HG03066 (cell line): Measurements from ENCODE around the gene RASA3.
A peak's percentile ranks its signal among the peaks of the same experiment; 100 is the strongest.
"Not testable (repeated sequence)": the region's sequence is repeated elsewhere in the genome, so short reads cannot be mapped to it uniquely, and the experiment has no call there.

Experiments used
- ATAC-seq: cut with Tn5 transposase; IDR thresholded peaks from one replicate; pipeline ENCODE4 v1.9.1; 2021; ENCODE audit warnings: low read depth; ENCODE audit not compliant: unreplicated experiment

RASA3 gene, protein sequence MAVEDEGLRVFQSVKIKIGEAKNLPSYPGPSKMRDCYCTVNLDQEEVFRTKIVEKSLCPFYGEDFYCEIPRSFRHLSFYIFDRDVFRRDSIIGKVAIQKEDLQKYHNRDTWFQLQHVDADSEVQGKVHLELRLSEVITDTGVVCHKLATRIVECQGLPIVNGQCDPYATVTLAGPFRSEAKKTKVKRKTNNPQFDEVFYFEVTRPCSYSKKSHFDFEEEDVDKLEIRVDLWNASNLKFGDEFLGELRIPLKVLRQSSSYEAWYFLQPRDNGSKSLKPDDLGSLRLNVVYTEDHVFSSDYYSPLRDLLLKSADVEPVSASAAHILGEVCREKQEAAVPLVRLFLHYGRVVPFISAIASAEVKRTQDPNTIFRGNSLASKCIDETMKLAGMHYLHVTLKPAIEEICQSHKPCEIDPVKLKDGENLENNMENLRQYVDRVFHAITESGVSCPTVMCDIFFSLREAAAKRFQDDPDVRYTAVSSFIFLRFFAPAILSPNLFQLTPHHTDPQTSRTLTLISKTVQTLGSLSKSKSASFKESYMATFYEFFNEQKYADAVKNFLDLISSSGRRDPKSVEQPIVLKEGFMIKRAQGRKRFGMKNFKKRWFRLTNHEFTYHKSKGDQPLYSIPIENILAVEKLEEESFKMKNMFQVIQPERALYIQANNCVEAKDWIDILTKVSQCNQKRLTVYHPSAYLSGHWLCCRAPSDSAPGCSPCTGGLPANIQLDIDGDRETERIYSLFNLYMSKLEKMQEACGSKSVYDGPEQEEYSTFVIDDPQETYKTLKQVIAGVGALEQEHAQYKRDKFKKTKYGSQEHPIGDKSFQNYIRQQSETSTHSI

DNA sequence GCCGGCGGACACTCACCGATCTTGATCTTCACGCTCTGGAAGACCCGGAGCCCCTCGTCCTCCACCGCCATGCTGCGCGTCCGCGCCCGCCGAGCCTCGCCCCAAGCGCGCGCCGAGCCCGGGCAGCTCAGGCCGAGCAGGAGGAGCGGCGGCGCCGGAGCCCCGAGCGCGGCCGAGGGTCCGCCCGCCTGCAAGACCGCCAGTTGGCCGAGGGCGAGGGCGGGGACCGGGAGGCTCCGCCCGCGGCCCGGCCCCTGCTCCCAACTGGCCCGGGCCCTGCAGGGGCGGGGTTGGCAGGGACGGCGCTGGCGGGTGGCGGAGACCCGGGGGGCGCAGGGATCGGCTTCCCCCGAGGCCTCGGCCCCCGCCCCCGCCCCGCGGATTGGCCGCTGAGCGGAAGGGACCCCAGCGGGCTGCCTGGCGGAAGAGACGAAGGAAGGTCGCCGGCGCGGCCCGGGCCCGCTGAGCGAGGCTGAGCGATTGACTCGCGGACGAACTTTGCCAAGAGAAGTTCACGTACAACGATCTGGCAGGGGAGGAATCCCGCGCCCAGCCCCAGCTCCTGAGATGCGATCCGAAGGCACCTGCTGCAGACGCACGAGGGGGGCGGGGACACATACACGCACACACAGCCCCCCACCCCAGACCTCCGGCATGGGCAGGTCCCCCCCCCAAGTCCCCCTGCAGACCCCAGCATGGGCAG is at the start of gene RASA3:
TSS of gene RASA3 (minus strand) at position 205 of the 703 bp plus-strand sequence. CDS start at position 71, 134 bp downstream.
- peak; percentile 46 for ATAC-seq

DNA sequence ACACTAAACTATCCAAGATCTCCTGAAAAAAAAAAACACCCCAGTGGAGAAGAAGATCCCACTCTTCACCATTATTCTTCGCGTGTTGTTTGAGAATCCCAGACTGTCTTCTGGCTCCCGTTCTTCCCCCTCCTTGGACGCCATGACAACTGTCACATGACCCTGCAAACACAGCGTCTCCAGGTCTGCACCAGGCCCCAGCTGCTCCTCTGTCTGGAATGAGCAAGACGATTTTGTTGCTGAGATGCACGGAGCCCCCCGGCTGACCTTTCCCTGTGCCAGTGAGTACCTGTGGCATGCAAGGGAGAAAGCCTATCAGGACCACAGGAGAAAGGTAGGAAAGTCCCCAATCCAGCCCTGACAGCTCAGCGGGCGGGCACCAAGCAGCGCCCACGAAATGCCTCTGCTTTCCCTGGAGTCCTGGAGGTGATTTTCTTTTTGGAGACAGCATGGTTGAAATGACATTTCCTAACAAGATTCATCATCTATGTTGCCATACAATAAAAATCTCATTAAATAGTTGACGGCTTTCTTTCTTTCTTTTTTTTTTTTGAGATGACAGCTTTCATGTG is 46.8 kb upstream of the RASA3 start, which contains the start of gene CFAP97D2:
TSS of gene CFAP97D2 (plus strand) at position 171 of the 572 bp plus-strand sequence. CDS start at position 245, 74 bp downstream.
- ATAC-seq = no peak

DNA sequence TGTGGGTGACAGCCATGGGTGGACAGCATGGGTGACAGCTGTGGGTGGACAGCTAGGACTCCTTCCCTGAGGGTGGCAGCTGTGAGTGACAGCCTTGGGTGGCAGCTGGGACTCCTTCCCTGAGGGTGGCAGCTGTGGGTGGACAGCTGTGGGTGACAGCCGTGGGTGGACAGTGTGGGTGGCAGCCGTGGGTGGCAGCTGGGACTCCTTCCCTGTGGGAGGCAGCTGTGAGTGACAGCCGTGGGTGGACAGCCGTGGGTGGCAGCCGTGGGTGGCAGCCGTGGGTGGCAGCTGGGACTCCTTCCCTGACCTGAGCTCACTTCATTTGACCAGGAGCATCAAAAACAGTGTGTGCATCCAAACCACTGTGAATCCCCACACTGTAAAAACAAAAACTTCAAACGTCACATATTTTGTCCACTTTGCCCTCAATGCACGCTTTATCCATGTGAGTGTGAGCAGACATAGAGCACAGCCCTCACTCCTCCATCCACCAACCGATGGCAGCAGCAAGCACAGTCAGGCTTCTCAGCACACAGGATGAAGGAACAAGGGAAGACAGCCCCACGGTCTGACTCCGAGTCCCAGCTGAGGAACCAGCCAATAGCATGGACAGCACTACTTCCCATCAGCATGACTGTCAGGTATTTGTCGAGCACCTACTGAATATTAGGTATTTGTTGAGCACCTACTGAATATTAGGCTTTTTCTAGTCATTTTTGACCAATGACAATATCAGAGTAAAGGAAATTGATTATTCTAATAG is 45.0 kb upstream of the RASA3 start:
- no peak for ATAC-seq

DNA sequence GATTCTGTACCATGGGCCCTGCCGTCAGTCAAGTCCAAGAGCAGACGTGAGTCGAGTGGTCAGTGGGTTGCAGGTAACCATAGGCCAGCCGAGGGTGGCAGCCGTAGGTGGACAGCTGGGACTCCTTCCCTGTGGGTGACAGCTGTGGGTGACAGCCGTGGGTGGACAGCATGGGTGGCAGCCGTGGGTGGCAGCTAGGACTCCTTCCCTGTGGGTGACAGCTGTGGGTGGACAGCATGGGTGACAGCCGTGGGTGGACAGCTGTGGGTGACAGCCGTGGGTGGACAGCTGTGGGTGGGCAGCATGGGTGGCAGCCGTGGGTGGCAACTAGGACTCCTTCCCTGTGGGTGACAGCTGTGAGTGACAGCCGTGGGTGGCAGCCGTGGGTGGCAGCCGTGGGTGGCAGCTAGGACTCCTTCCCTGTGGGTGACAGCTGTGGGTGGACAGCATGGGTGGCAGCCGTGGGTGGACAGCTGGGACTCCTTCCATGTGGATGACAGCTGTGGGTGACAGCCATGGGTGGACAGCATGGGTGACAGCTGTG is 44.0 kb upstream of the RASA3 start:
- ATAC-seq = not testable (repeated sequence)

DNA sequence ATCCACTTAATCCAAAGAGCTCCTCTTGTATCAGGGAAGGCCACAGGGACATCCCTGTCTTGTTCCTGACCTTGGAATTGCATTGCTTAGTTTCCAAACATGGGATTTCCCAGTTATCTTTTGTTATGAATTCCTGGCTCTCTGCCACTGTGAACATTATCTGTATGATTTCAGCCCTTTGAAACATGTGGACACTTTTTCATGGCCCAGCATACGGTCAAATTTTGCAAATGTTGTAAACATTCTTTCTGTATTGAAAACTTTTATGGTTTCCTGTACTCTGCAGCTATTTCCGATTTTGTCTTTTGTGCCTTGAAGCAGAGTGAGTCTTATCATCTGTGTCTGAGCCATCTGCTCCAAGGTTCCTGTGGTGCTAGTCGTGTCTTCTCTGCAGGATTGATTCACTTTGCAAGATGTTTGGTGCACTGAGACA is 42.1 kb upstream of the RASA3 start:
- no peak for ATAC-seq

DNA sequence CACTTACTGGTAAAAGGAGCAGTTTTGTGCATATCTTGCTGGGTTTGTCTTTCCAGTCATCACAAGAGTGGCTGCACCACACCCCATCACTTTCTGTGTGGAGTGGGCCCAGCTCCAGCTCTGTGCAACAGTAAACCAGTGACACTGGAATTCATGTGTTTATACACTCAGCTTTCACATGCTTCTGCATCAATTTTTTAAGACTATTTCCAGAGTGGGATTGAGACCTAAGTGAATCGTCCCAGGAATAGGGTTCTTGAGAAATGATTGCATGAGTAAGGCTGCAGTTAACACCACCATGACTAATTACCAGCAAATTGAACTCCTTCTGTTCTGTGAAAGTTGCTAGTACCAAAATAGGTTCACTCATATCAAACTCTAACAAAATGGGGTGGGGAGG is 41.3 kb upstream of the RASA3 start:
- no peak for ATAC-seq

DNA sequence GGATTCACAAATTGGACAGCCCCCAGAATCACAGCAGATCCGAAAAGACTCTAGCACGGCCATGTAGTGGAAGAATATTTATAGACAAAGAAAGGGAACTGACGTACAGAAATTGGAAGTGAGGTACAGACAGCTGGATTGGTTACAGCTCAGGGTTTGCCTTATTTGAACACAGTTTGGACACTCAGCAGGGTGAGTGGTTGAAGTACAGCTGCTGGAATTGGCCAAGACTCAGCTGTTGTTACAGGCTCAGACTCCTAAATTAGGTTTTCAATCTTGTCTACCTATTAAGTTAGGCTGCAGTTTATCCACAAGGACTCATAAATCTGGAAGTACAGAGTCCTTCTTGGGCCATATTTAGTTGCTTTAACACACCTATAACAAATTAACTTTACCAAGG is 40.8 kb upstream of the RASA3 start:
- ATAC-seq = no peak

DNA sequence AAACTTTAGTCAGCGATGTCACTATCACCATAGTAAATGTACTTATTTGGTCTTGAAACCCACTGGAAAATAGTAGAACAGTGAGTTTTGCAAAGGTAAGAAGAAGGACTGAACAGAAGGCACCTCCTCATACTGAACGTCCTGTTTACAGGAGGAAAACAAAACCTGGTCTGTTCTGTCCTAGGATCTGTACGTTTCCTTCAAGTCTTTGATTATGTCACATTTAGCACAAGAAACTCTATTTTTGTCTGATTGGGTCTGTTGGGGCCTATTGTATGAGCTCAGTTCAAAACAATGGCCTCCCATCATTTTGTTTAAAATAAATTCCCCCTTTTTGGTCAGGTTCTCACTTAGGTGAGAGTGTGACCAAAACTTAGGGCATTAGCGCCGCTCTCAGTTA is 35.5 kb upstream of the RASA3 start:
- no peak for ATAC-seq

DNA sequence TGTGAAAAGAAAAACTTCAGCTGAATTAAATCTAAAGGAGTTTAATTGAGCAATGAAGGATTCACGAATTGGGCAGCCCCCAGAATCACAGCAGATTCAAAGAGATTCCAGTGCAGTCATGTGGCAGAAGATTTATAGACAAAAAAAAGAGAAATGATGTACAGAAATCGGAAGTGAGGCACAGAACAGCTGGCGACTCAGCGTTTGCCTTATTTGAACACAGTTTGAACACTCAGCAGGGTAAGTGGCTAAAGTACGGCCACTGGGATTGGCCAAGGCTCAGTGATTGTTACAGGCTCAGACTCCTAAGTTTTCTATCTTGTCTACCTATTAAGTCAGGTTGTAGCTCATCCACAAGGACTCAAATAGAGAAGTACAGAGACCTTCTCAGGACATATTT is 35.0 kb upstream of the RASA3 start:
- no peak for ATAC-seq

DNA sequence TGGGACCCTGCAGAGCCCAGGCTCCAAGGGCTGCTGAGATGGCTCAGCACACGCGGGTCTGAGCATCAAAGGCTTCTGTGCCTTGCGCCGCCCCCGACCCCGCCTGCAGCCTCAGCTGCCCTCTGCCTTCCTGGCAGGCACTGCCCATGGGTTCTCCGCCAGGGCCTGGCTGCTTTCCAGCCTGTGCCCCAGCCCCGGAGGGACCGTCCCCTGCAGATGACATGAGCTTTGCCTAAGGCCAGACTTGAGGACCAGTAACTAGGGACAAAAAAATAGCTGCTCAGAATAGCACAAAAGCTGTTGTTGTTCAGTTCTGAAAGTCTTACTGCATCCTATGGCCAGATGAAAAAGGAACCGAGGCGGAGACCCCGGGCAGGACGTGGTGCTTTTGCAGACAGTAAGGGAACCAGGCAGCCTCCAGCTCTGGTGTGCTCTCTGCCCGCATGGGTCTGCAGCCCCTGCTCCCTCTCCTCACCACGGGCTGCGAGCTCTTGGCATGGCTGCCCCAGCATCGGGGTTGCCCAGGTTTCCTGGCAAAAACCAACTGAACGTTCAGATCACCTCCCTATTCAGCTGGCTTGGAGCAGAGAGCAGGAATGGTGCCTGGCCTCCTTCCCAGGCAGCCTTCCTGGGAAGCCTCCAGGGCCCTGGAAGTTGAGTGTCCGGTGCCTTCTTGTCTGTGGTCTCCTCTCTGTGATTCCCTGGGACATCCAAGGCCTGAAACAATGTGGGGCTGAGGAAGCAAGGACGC is 34.1 kb upstream of the RASA3 start:
- ATAC-seq = no peak

DNA sequence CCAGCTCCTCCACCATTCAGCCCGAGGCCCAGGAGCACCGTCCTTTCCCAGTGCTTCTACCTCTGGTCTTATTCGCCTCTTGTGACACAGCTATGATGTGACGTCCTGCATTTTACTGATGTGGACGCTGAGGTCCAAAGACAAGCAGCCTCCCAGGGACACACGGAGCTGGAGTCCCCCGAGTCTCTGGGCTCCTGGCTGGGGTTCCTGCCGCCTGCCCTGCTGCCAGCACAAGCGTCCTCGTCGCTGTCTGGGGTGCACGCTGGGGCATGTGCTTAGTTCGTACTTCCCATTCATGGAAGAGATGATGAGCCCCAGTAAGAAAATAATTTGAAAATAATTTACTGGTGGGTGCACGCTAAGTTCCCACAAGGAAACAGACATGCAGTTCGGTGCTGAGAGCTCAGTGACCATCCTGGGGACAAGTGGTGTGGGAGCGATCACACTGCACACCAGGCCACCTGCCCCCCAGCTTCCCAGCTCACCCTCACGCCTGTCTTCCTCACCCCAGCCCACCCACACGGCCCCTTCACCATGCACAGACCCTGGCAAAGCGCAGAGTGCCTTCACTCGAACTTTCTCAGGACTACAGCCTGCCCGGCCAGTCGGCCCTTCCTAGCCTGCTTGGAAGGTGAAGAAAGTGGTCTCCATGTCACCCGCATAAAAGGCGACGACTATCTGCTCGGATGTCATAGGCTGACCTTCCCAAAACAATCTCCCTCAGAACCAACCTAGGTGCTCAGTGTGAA is 32.4 kb upstream of the RASA3 start:
- ATAC-seq = no peak

DNA sequence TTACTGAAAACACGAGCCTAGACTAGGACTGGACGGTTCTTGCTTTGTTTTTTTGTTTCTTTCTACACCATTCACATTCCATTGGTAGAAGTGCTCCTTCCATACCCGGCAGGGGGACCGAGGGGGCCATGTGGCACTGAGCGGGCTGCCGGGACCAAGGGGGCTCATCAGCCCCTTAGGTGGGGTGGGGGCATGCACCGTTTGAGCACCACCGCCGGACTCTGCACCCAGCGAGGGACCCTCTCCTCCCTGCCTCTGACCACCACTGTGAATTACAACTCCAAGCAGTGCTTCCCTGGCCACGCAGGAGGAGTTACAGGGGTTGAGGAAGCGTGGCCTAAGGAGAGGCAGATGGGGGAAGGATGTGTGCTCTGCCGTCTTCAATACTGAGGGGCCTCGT is 31.6 kb upstream of the RASA3 start:
- no peak for ATAC-seq

DNA sequence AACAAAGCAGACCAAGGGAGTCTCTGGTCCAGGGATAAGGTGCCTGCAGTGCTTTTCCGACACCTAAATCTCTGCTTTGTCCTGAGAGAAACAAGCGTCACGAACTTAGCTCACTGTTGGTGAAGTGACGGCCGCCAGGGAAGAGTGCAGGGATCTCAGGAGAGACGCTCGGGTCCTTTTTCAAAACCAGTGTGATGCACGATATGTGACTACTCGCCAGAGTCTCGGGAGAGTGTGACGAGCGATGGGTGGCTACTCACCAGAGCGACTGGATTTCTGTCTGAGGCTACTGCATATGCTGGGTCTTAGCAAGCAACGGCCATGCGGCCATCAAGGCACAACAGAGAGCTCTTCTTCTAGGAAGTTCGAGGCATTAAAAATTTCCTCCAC is 30.1 kb upstream of the RASA3 start:
- ATAC-seq = no peak

DNA sequence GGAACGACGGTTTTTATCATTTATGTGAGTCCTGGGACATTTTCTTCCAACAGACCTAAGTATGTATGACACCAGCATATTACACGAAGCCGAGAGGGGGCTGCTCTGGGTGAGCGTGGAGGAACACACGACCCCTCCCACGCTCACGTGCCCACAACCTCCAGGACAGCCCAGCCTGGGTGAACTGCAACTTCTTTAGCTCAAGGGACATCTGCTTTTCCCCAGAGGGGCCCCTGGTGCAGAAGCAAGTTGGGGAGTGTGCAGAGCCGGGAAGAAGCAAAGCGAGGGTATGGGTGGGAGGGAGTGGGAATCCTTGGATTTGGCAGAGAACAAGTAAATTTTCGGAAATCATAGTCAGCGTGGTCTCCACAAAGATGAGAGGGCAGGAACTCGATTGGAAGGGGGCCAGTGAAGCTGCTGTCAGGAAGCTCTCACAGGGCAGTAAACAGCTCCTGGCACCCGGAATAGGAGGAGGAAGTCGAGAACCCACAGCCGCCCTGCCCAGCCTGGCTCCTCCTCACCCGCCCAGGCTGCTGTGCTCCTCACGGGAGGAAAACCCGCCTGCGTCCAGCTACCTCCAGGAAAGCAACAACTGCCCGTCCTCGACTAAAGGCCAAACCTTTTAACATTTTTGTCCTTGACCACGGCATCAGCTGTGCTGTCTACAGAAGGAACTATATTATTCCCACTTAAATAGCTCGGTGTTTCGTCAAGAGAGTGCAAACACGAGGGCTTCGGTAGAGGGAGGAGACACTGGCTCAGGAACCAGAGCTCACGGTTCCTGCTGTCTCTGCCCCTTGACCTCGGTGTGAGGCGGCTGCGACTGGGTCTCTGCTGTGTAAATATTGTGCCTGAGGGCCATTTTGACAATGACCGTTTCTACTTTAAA is 29.5 kb upstream of the RASA3 start:
- no peak for ATAC-seq

DNA sequence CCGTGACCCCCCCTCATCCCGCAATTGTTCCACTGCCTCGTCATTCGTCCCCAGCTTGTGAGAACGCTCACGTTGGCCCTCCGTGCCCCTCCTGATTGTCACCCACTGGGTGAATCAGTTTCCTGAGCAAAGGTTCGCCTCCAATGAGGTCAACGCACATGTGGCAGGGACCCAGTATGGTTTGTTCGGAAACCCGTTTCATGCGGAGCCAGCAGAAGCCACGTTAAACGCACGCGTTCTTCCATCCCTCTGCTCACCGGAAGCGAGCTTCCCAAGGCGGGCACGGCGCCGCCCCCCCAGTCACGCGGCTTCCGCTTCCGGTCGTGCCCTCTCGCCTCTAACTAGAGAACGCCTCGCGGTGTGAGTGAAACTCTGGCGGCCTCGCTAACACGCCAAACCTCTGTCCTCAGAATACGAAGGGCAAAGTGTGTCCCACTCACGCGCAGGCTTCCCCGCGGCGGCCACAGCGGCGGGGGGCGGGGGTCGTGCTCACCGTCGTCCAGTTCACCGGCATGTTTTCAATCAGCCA is 28.7 kb upstream of the RASA3 start:
- no peak for ATAC-seq

DNA sequence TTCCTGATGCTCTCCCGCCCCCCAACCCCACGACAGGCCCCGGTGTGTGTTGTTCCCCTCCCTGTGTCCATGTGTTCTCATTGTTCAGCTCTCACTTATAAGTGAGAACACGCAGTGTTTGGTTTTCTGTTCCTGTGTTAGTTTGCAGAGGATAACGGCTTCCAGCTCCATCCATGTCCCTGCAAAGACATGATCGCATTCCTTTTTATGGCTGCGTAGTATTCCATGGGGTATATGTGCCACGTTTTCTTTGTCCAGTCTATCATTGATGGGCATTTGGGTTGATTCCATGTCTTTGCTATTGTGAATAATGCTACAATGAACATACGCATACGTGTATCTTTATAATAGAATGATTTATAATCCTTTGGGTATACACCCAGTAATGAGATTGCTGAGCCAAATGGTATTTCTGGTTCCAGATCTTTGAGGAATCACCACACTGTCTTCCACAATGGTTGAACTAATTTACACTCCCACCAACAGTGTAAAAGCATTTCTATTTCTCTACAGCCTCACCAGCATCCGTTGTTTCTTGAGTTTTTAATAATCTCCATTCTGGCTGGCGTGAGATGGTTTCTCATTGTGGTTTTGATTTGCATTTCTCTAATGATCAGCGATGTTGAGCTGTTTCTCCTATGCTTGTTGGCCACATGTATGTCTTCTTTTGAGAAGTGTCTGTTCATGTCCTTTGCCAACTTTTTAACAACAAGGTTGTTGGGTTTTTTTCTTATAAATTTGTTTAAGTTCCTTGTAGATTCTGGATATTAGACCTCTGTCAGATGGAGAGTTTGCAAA is 26.6 kb upstream of the RASA3 start:
- ATAC-seq = not testable (repeated sequence)
